ENCODE measurements around the gene PARD3.

The PARD3 gene

GRCh38 chr10:34607894-34608293 is 207.2 kb downstream of the PARD3 start:
- no peak for DNase-seq

- no peak for DNase-seq
Measured at GRCh38 chr10:34606890-34607289, 208.2 kb downstream of the PARD3 start.

GRCh38 chr10:34602478-34602877 is 212.6 kb downstream of the PARD3 start:
- no peak for DNase-seq

GRCh38 chr10:34601691-34602090 is 213.4 kb downstream of the PARD3 start:
- DNase-seq = no peak

DNA sequence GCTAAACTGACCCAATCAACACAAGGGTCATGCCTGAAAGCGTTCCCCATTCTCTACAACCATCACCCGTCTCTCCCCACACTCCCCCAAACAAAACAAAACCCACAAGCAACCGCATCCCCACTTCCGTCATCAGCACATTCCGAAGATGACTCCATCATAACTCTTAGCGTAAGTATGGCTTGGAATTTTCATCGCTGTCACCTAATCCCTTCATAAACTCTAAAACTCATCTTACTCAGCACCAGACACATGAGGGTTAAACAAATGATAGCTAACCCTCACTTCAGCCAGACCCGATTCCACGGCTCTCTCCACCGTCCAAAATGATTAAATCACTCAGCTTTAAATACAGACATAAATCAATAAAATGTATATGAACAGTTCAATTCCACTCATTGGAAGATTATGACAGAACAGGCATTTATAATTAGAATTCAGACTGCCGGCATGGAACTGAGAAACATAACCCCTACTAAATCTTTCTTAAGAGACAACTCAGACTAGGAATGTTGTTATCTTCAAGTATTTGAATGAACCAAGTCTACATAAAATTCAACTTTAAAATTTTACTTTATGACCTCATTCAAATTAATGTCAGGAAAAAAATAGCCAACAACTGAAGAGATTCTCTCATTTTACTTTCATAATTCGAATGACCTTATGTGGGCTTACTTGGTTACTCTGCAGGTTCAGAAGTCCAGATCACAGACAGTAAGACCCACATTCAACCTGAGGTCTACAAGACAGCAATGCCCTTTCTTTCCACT is 215.9 kb downstream of the PARD3 start:
- no peak for DNase-seq

DNA sequence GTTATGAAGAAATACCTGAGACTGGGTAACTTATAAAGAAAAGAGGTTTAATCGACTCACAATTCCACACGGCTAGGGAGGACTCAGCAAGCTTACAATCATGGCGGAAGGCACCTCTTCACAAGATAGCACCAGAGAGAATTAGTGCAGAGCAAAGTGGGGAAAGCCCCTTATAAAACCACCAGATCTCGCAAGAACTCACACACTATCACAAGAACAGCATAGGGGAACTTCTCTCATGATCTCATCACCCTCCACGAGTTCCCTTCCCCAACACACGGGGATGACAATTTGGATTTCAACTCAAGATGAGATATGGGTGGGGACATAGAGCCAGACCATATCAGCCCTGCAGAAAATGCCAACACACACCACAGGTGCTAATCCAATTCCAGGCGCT is 218.7 kb downstream of the PARD3 start:
- no peak for DNase-seq

- DNase-seq = no peak
Measured at GRCh38 chr10:34593930-34594329, 221.2 kb downstream of the PARD3 start.

- no peak for DNase-seq
Measured at GRCh38 chr10:34593374-34593890, 221.7 kb downstream of the PARD3 start.

GRCh38 chr10:34590793-34591192 is 224.3 kb downstream of the PARD3 start:
- DNase-seq = no peak

GRCh38 chr10:34589275-34589674 is 225.8 kb downstream of the PARD3 start:
- no peak for DNase-seq

- no peak for DNase-seq
Measured at GRCh38 chr10:34587680-34588019, 227.4 kb downstream of the PARD3 start.

DNA sequence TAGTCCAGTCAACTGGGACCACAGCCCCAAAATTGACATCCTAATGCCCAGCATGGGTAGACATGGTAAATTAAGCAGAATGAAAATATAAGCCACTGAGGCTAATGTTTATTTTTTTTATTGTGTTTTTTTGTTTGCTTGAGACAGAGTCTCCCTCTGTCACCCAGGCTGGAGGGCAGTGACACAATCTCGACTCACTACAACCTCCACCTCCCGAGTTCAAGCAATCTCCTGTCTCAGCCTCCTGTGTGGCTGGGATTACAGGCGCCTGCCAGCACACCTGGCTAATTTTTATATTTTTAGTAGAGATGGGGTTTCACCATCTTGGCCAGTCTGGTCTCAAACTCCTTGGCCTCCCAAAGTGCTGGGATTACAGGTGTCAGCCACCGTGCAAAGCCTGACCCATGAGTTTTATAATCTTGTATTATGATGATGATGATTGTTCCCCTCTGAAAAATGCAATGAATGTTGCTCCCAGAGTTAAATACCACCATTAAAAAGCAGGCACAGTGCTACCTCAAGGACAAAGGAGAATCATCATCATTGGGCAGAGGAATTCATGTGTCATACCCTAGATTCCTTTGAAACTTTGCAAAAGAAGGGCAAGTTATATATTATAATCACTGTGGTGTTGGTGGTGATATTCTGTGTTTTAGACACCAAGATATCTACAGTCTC is 228.0 kb downstream of the PARD3 start:
- no peak for DNase-seq

- no peak for DNase-seq
Measured at GRCh38 chr10:34585422-34586112, 229.5 kb downstream of the PARD3 start.

DNA sequence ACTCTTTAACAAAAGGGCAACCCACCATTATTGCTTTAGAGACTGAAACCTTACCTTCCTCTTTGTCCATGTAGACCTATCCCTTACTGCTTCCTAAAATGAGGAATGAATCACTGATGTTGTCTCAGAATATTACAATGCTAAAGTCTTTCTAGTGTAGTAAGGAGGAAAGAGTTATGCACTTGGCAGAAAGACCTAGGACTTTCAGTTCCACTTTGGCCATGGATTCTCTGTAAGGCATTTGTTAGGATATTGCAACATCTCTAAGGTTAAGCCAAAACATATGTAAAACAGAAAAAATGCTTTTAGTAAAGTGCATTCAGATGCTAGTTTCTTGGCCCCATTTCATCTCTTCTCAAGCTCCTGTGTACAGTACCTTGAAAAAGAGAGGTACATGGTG is 230.9 kb downstream of the PARD3 start:
- DNase-seq = no peak

DNA sequence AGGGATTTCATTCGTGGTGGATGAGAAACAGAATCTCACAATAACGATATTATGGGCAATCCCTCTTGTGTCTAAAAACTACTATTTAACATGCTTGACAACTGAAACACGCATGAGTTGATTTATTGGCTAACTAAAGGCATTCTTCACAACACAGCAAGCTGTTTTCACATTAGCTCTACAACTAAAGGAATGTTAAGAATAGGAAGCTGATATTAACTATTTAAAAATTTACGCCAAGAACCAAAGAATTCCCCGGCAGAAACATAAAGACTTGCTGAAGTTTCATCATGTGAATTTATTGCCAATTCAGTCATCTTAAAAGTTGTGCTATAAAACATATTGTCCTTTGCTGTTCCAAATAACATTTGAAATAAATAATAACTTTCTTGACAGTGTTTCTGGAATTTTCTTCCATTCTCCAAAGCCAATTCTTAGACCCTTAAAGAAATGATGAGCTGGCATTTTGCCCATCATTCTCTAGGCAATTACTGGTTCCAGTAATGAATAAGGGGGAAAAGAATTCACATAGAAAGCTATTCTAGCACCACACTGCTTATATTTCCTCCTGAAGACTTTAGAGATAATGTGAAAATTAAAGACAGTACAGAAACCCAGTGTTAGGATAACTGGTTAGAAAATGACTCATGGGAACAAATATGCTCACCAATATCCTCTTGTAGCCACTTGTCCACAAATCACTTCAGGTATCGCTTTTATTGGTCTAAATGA is 233.1 kb downstream of the PARD3 start:
- DNase-seq = no peak

- no peak for DNase-seq
Measured at GRCh38 chr10:34580643-34581042, 234.5 kb downstream of the PARD3 start.

DNA sequence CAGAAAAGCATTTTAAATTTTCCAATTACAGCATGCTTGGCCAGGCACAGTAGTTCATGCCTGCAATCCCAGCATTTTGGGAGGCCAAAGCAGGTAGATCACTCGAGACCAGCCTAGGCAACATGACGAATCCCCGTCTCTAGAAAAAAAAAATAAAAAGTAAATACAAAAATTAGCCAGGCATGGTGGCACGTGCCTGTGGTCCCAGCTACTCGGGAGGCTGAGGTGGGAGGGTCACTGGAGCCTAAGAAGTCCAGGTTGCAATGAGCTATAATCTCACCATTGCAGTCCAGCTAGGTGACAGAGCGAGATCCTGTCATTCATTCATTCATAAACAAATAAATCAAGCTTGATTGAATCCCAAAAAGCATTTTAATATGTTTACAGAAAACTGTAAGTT is 234.9 kb downstream of the PARD3 start:
- no peak for DNase-seq

DNA sequence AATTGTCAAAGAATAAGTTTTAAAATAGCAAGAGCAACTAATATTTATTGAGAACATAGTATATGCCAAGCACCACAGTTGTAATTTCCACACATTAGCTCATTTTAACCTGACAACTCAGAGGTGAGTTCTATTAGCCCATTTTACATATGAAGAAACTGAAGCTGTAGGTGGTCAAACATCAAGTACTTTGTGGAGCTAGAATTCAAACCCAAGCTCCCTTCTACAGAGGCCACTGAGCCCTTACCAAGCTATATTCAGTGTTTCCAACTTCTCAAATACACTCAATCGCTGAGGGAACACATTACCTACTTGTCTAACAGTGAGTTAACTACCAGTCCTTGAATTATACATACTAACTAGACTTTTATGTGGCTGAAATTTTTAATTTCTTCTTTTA is 236.6 kb downstream of the PARD3 start:
- DNase-seq = no peak

DNA sequence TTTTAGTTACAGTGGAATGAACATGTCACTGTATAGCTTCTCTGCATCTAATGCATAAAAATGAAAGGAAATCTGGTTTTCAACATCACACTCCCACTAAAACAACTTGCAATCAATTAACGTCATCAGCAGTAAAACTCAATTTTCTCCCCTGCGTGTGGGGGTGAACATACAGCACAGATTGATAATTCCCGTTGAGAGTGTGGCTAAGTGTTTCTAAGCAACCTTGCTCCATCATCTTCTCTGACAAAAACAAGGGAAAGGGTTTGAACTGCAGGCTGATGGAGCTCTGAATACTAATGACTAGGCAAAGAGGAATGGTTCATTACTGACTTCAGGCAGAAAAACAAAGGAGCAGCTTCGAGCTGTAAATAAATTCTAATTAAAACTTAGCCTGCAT is 238.3 kb downstream of the PARD3 start:
- no peak for DNase-seq

- no peak for DNase-seq
Measured at GRCh38 chr10:34575882-34576281, 239.2 kb downstream of the PARD3 start.

DNA sequence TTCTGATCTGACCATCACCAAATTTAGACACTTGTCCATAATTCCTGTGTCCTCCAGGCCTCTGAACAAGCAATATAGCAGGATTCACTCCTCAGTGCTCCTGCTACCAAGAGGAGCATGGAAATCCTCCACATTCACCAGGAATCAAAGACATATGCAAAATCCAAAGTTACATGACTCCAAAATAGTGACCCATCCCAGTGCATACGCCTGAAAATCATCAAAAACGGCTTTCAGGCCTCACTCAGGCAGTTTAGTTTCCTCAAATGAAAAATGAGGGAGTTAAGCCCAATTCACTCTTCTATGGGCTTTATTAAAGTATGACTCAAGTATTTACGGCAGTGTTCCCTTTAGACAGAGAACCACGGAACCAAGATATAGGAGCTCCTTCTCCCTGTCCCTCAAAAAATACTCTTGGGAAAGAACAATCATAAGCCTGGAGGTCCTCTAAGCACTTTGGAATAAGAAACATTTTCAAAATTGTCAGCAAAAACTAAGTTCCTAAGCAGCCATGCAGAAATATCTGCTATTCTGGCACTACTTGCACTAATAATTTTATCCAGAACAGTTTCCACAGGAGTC is 240.7 kb downstream of the PARD3 start:
- DNase-seq = no peak

- no peak for DNase-seq
Measured at GRCh38 chr10:34570887-34571286, 244.2 kb downstream of the PARD3 start.

Data from activated CD4-positive, alpha-beta T cell treated with anti-CD3 and anti-CD28 coated beads, Interleukin-2, Interleukin-6, amounts not matched to agents 100 ng/mL and 50 ng/mL, durations not matched to agents 16 hours and 8 hours (primary cell).